ENCODE results near the gene GMDS. TPM values are rescaled to one million over a fixed set of nuclear protein-coding genes. Genes with fewer than 3 reads are reported as not detected.

The GMDS gene
- total and polyA plus RNA-seq, 2 of the 13 experiments (the other 11 are each of a cell fraction or from before 2014, with no cell fraction given) = 64.4 to 112 TPM

DNA sequence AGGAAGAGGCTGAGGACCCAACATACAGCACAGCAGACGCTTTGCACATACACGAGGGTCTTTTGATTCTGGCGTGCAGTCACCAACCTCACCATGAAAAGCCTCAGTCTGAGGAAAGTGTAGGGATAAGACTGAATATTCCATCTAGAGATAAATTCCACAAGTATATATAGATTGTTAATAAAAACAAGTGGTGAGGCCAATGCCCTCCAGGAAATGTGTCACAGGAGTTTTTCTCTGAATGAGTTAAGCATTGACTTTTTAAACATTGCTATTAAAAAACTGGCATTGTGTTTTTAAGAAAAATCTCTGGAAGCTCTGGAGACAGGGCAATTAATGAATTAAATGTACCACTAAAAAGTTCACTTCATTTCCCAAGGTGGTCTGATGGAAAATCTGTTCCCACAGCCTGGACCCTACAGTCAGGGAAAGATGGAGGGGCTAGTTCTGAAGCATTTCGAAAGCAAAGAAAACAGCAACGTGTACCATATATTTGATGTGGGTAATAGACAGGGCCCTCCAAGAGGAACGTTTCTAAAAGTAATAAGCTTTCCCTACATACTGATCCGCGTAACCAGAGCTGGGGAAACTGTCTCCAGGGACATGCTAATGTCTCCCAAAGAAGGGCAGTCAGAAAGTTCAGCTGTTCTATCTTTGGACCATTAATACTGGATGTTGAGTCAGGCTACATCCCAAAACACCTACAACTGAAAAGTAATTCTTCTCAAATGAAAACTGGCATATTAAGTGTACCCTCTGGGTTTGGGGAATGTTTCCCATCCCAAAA is 334.6 kb downstream of the GMDS start:
- BruUV-seq (replicated peaks) = no TSS peak
- Histone ChIP-seq H3K4me1 (ENCODE audit: insufficient read depth, low read length) (no peaks in the 10 kb centered on the region), H3K9ac (ENCODE audit: insufficient read depth, low read depth, low read length) (no peak overlapping the region), H2AFZ (ENCODE audit: low read length) (no peak overlapping the region), H3K36me3 (replicated peaks in 1 of 2; ENCODE audit: control insufficient read depth in 1 of 2, insufficient read depth in 2 of 2, low read length in 2 of 2) (peaks cover 8 to 41% of the 10 kb centered on the region in 2 experiments), H3K27me3 (ENCODE audit: control insufficient read depth in 1 of 2, insufficient read depth in 2 of 2, low read length in 2 of 2) (no peaks in the 10 kb centered on the region), H3K9me3 (ENCODE audit: low read length) (no peaks in the 10 kb centered on the region), H3K27ac (ENCODE audit: extremely low read length, insufficient read depth, low read length) (no peak overlapping the region), H3K79me2 (ENCODE audit: insufficient read depth, low read length) (no peaks in the 10 kb centered on the region), H3K4me3 (replicated peaks in 1 of 3; ENCODE audit: insufficient read depth in 1 of 3, low read depth in 2 of 3, low read length in 3 of 3) (no peak overlapping the region), H4K20me1 (ENCODE audit: insufficient read depth, low read length) (no peaks in the 10 kb centered on the region; the same call in 1 of the 2 replicates), H3K4me2 (ENCODE audit: low read depth, low read length) (no peak overlapping the region)
- DNase-seq (ENCODE audit: low spot score) = no peak
- no peak for ATAC-seq
- intact Hi-C loops (cut with micrococcal nuclease; ENCODE audit: unreplicated experiment) (loop anchor here (2.0 kb wide), 1 partner anchor 46 kb away; no protein-coding TSS in a partner anchor), in situ Hi-C loops (cut with HindIII; ENCODE audit: extremely low pct_ligation_motif_present, low pct_unique_long_range_greater_than_20kb) (no loop called here)
- FAIRE-seq = peak; percentile 23
- POLR2A ChIA-PET = no interaction called here
- CTCF ChIA-PET (ENCODE audit: low intra/inter-chr PET ratio, low total read pairs) = no interaction called here
- WGBS (ENCODE audit: low lambda C conversion rate) = 93% methylated on average over 8 of the region's 8 CpGs
- TF ChIP-seq ZFP36 (IDR thresholded peaks at IDR 0.05; ENCODE audit: borderline replicate concordance, low read depth, low read length, partially characterized antibody) (no peak), SRSF1 (optimal IDR thresholded peaks at IDR 0.05; ENCODE audit: low read depth, low read length) (no peak), BRD4 (CRISPR knock-in tag; IDR thresholded peaks at IDR 0.05) (no peak), KLF16 (CRISPR knock-in tag; IDR thresholded peaks at IDR 0.05) (no peak), SMAD9 (CRISPR knock-in tag; IDR thresholded peaks at IDR 0.05) (no peak), ZNF577 (CRISPR knock-in tag; IDR thresholded peaks at IDR 0.05; ENCODE audit: borderline replicate concordance, low read depth) (no peak), ZFP62 (CRISPR knock-in tag; IDR thresholded peaks at IDR 0.05) (no peak), ZNF883 (CRISPR knock-in tag; IDR thresholded peaks at IDR 0.05; ENCODE audit: not compliant biosample characterization) (no peak), POLR2AphosphoS5 (IDR thresholded peaks at IDR 0.05; ENCODE audit: low read depth, low read length) (no peak), MBD4 (IDR thresholded peaks at IDR 0.05; ENCODE audit: borderline replicate concordance, low read length) (no peak), ZNF207 (IDR thresholded peaks at IDR 0.05; ENCODE audit: borderline replicate concordance) (no peak)
- TF ChIP-seq, protein P1, sequence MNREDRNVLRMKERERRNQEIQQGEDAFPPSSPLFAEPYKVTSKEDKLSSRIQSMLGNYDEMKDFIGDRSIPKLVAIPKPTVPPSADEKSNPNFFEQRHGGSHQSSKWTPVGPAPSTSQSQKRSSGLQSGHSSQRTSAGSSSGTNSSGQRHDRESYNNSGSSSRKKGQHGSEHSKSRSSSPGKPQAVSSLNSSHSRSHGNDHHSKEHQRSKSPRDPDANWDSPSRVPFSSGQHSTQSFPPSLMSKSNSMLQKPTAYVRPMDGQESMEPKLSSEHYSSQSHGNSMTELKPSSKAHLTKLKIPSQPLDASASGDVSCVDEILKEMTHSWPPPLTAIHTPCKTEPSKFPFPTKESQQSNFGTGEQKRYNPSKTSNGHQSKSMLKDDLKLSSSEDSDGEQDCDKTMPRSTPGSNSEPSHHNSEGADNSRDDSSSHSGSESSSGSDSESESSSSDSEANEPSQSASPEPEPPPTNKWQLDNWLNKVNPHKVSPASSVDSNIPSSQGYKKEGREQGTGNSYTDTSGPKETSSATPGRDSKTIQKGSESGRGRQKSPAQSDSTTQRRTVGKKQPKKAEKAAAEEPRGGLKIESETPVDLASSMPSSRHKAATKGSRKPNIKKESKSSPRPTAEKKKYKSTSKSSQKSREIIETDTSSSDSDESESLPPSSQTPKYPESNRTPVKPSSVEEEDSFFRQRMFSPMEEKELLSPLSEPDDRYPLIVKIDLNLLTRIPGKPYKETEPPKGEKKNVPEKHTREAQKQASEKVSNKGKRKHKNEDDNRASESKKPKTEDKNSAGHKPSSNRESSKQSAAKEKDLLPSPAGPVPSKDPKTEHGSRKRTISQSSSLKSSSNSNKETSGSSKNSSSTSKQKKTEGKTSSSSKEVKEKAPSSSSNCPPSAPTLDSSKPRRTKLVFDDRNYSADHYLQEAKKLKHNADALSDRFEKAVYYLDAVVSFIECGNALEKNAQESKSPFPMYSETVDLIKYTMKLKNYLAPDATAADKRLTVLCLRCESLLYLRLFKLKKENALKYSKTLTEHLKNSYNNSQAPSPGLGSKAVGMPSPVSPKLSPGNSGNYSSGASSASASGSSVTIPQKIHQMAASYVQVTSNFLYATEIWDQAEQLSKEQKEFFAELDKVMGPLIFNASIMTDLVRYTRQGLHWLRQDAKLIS (CRISPR knock-in tag; IDR thresholded peaks at IDR 0.05) = no peak
- TF ChIP-seq, protein P2, sequence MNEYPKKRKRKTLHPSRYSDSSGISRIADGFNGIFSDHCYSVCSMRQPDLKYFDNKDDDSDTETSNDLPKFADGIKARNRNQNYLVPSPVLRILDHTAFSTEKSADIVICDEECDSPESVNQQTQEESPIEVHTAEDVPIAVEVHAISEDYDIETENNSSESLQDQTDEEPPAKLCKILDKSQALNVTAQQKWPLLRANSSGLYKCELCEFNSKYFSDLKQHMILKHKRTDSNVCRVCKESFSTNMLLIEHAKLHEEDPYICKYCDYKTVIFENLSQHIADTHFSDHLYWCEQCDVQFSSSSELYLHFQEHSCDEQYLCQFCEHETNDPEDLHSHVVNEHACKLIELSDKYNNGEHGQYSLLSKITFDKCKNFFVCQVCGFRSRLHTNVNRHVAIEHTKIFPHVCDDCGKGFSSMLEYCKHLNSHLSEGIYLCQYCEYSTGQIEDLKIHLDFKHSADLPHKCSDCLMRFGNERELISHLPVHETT (CRISPR knock-in tag; conservative IDR thresholded peaks at IDR 0.05) = no peak
- TF ChIP-seq, protein P3, sequence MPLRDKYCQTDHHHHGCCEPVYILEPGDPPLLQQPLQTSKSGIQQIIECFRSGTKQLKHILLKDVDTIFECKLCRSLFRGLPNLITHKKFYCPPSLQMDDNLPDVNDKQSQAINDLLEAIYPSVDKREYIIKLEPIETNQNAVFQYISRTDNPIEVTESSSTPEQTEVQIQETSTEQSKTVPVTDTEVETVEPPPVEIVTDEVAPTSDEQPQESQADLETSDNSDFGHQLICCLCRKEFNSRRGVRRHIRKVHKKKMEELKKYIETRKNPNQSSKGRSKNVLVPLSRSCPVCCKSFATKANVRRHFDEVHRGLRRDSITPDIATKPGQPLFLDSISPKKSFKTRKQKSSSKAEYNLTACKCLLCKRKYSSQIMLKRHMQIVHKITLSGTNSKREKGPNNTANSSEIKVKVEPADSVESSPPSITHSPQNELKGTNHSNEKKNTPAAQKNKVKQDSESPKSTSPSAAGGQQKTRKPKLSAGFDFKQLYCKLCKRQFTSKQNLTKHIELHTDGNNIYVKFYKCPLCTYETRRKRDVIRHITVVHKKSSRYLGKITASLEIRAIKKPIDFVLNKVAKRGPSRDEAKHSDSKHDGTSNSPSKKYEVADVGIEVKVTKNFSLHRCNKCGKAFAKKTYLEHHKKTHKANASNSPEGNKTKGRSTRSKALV (CRISPR knock-in tag; IDR thresholded peaks at IDR 0.05) = no peak
- TF ChIP-seq, protein P4, sequence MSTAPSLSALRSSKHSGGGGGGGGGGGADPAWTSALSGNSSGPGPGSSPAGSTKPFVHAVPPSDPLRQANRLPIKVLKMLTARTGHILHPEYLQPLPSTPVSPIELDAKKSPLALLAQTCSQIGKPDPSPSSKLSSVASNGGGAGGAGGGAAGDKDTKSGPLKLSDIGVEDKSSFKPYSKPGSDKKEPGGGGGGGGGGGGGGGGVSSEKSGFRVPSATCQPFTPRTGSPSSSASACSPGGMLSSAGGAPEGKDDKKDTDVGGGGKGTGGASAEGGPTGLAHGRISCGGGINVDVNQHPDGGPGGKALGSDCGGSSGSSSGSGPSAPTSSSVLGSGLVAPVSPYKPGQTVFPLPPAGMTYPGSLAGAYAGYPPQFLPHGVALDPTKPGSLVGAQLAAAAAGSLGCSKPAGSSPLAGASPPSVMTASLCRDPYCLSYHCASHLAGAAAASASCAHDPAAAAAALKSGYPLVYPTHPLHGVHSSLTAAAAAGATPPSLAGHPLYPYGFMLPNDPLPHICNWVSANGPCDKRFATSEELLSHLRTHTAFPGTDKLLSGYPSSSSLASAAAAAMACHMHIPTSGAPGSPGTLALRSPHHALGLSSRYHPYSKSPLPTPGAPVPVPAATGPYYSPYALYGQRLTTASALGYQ (CRISPR knock-in tag; IDR thresholded peaks at IDR 0.05) = no peak
